VCaP (cell line): ENCODE results near the gene CYP1B1.

ENCODE experiments used
- H3K27ac ChIP-seq: fragments of 450-650 bp; 2 replicates; pipeline ENCODE4 v1.5.1; 2017
- CTCF ChIP-seq: fragments of 450-650 bp; conservative IDR thresholded peaks from 2 replicates; pipeline ENCODE4 v1.5.1; 2017; ENCODE audit warnings: mild to moderate bottlenecking, moderate library complexity

CYP1B1 gene

GRCh38 chr2:38070438-38070837 lies 5.5 kb downstream of the CYP1B1 start:
- H3K27ac ChIP-seq = no peak overlapping the region
- TF ChIP-seq CTCF = no peak

- no peak overlapping the region for H3K27ac ChIP-seq
- TF ChIP-seq CTCF = no peak
These were observed 7.7 kb downstream of the CYP1B1 start for GRCh38 chr2:38068234-38068633.

GRCh38 chr2:38066421-38067115 lies 9.4 kb downstream of the CYP1B1 start:
- no peak overlapping the region for H3K27ac ChIP-seq
- TF ChIP-seq CTCF = no peak

GRCh38 chr2:38065502-38066135 lies 10.3 kb downstream of the CYP1B1 start:
- no peak for TF ChIP-seq CTCF
- H3K27ac ChIP-seq = no peak overlapping the region

GRCh38 chr2:38064801-38065501 lies 11.0 kb downstream of the CYP1B1 start:
- TF ChIP-seq CTCF = no peak
- no peak overlapping the region for H3K27ac ChIP-seq

- TF ChIP-seq CTCF = no peak
- H3K27ac ChIP-seq = no peak overlapping the region
These were observed 15.5 kb downstream of the CYP1B1 start for GRCh38 chr2:38060236-38061018.
